ENCODE results near the gene SIK2. TPM values are rescaled to one million over a fixed set of nuclear protein-coding genes. Genes with fewer than 3 reads are reported as not detected.

Gene SIK2
- total RNA-seq, 1 experiment from 2014 or later = 13.0 TPM

DNA sequence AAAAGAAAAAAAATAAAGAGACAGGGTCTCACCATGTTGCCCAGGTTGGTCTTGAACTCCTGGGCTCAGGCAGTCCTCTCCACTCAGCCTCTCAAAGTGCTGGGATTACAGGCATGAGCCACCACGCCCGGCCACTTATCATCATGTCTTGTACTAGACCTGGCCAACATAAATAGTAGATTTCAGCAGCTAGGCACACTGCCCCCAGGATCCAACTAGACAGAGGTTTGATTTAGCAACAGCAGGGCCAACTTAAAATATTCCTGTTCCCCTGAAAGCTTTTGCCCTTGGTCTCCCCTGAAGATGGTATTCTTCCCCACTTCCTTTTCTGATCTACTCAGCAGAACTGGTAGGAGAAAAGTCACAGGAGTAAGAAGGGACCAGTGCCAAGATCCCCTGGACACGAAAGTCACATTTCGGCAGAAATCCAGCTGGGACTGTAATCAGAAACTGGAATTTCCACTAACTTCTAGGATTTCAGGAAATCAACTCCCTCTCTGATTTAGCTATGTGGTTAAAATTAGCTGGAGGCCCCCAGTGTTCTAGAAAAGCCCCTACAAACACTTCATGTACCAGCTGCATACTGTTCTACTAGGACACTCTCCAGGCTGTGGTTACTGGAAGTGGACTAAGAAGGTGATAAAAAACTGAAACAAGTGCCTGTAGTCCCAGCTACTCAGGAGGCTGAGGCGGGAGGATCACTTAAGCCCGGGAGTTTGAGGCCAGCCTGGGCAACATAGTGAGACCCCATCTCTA, 172.9 kb downstream of the SIK2 start:
- intact Hi-C loops (cut with micrococcal nuclease) = loop anchor here (5.0 kb wide), 1 partner anchor 67 kb away; no protein-coding TSS in a partner anchor
- Histone ChIP-seq H2AFZ (ENCODE audit: low read depth, low read length, poor library complexity, severe bottlenecking) (no peak overlapping the region), H3K9me3 (ENCODE audit: control insufficient read depth in 1 of 2, insufficient read depth in 1 of 2, low read depth in 1 of 2, low read length in 2 of 2) (no peaks in the 10 kb centered on the region), H4K20me1 (ENCODE audit: insufficient read depth) (no peaks in the 10 kb centered on the region), H3K79me2 (ENCODE audit: insufficient read depth, low read length) (no peaks in the 10 kb centered on the region), H3K4me3 (replicated peaks in 1 of 2; ENCODE audit: low read depth in 1 of 2, low read length in 2 of 2) (no peak overlapping the region), H3K27me3 (ENCODE audit: insufficient read depth, low read length) (no peaks in the 10 kb centered on the region), H3K4me2 (ENCODE audit: low read length) (no peak overlapping the region), H3K36me3 (ENCODE audit: control insufficient read depth in 1 of 2, insufficient read depth in 2 of 2, low read length in 2 of 2) (no peaks in the 10 kb centered on the region), H3K27ac (ENCODE audit: low read depth, low read length) (no peak overlapping the region), H3K4me1 (ENCODE audit: control insufficient read depth in 1 of 2, insufficient read depth in 2 of 2, low read length in 2 of 2) (peaks cover 0 to 5% of the 10 kb centered on the region in 2 experiments; a peak in 2 of 4 replicates), H3K9ac (ENCODE audit: low read length) (no peak overlapping the region), H3K9me2 (ENCODE audit: insufficient read depth) (no peaks in the 10 kb centered on the region)
- no peak for TF ChIP-seq SRF (IDR thresholded peaks at IDR 0.05; ENCODE audit: low read depth)
- TF ChIP-seq, protein P1, sequence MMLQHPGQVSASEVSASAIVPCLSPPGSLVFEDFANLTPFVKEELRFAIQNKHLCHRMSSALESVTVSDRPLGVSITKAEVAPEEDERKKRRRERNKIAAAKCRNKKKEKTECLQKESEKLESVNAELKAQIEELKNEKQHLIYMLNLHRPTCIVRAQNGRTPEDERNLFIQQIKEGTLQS (IDR thresholded peaks at IDR 0.05) = no peak
- no peak for TF ChIP-seq CBX3 (IDR thresholded peaks at IDR 0.05; ENCODE audit: low read depth)
- TF ChIP-seq ZNF274 (IDR thresholded peaks at IDR 0.05; ENCODE audit: low read depth, low read length) = no peak
- no peak for TF ChIP-seq POLR2A (IDR thresholded peaks at IDR 0.05; ENCODE audit: borderline replicate concordance, extremely low read depth, insufficient read depth, insufficient read length)
- no peak for TF ChIP-seq SP1 (IDR thresholded peaks at IDR 0.05; ENCODE audit: low read depth)
- TF ChIP-seq EZH2 (IDR thresholded peaks at IDR 0.05) = no peak
- TF ChIP-seq, protein P2, sequence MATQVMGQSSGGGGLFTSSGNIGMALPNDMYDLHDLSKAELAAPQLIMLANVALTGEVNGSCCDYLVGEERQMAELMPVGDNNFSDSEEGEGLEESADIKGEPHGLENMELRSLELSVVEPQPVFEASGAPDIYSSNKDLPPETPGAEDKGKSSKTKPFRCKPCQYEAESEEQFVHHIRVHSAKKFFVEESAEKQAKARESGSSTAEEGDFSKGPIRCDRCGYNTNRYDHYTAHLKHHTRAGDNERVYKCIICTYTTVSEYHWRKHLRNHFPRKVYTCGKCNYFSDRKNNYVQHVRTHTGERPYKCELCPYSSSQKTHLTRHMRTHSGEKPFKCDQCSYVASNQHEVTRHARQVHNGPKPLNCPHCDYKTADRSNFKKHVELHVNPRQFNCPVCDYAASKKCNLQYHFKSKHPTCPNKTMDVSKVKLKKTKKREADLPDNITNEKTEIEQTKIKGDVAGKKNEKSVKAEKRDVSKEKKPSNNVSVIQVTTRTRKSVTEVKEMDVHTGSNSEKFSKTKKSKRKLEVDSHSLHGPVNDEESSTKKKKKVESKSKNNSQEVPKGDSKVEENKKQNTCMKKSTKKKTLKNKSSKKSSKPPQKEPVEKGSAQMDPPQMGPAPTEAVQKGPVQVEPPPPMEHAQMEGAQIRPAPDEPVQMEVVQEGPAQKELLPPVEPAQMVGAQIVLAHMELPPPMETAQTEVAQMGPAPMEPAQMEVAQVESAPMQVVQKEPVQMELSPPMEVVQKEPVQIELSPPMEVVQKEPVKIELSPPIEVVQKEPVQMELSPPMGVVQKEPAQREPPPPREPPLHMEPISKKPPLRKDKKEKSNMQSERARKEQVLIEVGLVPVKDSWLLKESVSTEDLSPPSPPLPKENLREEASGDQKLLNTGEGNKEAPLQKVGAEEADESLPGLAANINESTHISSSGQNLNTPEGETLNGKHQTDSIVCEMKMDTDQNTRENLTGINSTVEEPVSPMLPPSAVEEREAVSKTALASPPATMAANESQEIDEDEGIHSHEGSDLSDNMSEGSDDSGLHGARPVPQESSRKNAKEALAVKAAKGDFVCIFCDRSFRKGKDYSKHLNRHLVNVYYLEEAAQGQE (IDR thresholded peaks at IDR 0.05; ENCODE audit: low read depth) = no peak
- TF ChIP-seq, protein P3, sequence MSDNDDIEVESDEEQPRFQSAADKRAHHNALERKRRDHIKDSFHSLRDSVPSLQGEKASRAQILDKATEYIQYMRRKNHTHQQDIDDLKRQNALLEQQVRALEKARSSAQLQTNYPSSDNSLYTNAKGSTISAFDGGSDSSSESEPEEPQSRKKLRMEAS (IDR thresholded peaks at IDR 0.05) = no peak
- no peak for TF ChIP-seq JUND (IDR thresholded peaks at IDR 0.05)
- TF ChIP-seq ELF1 (IDR thresholded peaks at IDR 0.05; ENCODE audit: borderline replicate concordance, low read depth) = no peak
- RAD21 ChIA-PET (ENCODE audit: low non-redundant PET in 1 of 2, low total read pairs in 2 of 2, uncharacterized antibody in 2 of 2, unreplicated experiment in 2 of 2) = interaction anchor here in 1 of 2 experiments (0.7 kb wide), 1 partner anchor 60 kb away, joined by 4 read pairs; no protein-coding TSS in a partner anchor
- no TSS peak for BruUV-seq (replicated peaks)
- ATAC-seq (no peak), DNase-seq (ENCODE audit: low read depth, low spot score) (no peak)
- CTCF ChIA-PET = interaction anchor here (0.7 to 3.4 kb wide), 2 partner anchors 8 to 171 kb away, joined by 3 to 27 read pairs; partner anchors contain the start of gene PPP2R1B
- POLR2A ChIA-PET = no interaction called here

Data from HCT116 (cell line).